Heart left ventricle (tissue), 13 donors: ENCODE results near the gene THSD4.

Experiments used
- CTCF ChIP-seq, 12 donors: fragments of 200-600 bp; sonication (generic) in 4 of 12; IDR thresholded peaks; one replicate each; pipeline versions ENCODE4 v1.5.0 to v1.8.0; 2018 to 2022; ENCODE audit warnings: antibody characterized with exemption in 12 of 12, mild to moderate bottlenecking in 5 of 12
- POLR2A ChIP-seq, 2 donors: fragments of 450-650 bp; IDR thresholded peaks; one replicate each; pipeline ENCODE4 v1.6.1; 2017; ENCODE audit warnings: antibody characterized with exemption in 2 of 2, mild to moderate bottlenecking in 2 of 2, moderate library complexity in 2 of 2
- donor health status: ischemic (EF 13 %, LVEDD 7.1; RV severe dilation, severe dysfunction).
- donor health status: DM: no; HTN: yes; CAD: no.
- donor health status: DM: no; HTN: no; CAD: no.
- donor health status: ischemic (EF 25% LVEDD 6.9; RV normal size, moderate dysfunction).
- donor health status: ischemic (EF 25% LVEDD 5.7; RV mildly dilated, moderate dysfunction).
- donor health status: ischemic (EF 35%, LVEDD 5.7; RV mildly dilated, moderate dysfunction).
- donor health status: nonischemic (EF 11% LVEDD 7.7; RV severe dilation, severe dysfunction).
- donor health status: DM: yes; HTN: yes; CAD: no.
- donor health status: PGD.
- donor health status: ischemic (EF 29% LVEDD 5.4; RV normal size, mild dysfunction).
- donor health status: nonischemic (EF 23%, LVEDD 6.1; RV moderate dilation, normal function).

GRCh38 chr15:71384501-71384900 is 269.2 kb downstream of the THSD4 start:
- TF ChIP-seq POLR2A (IDR thresholded peaks at IDR 0.05) = no peak
- no peak for TF ChIP-seq CTCF (IDR thresholded peaks at IDR 0.05)
